ENCODE data around the gene UBL3. TPM values are rescaled to one million over a fixed set of nuclear protein-coding genes. Genes with fewer than 3 reads are reported as not detected.

UBL3 gene
- total RNA-seq, 1 donor from 2014 or later = 17.9 TPM

- DNase-seq (no peak), ATAC-seq (ENCODE audit: low read depth) (no peak)
- TF ChIP-seq CTCF (IDR thresholded peaks at IDR 0.05) = no peak
- H3K36me3 Mint-ChIP-seq (ENCODE audit: low read depth) = peaks cover 11% of the 10 kb centered on the region
- H3K9me3 Mint-ChIP-seq = no peaks in the 10 kb centered on the region
- peaks cover 46% of the 10 kb centered on the region for H3K4me1 Mint-ChIP-seq
- ChIA-PET CTCF (interaction anchor here (1.1 kb wide), 1 partner anchor 72 kb away, joined by 3 read pairs; no protein-coding TSS in a partner anchor), POLR2A (interaction anchor here (0.6 to 4.2 kb wide), 4 partner anchors 28 to 1351 kb away, joined by 3 to 34 read pairs (median 9); partner anchors contain the start of gene USPL1)
- no peaks in the 10 kb centered on the region for H3K27me3 Mint-ChIP-seq
- intact Hi-C loops (cut with micrococcal nuclease) = loop anchor here (1.0 kb wide), 1 partner anchor 1314 kb away; the partner anchor contains the start of gene HSPH1
- peak overlapping the region; percentile 84 for H3K4me3 Mint-ChIP-seq
- H3K27ac Mint-ChIP-seq = peak overlapping the region; percentile 61
Measured at GRCh38 chr13:29847501-29847983, 2.9 kb downstream of the UBL3 start.

GRCh38 chr13:29846475-29847256 is 3.8 kb downstream of the UBL3 start:
- CTCF ChIA-PET = interaction anchor here (0.6 to 1.4 kb wide), 6 partner anchors 11 to 737 kb away, joined by 3 to 5 read pairs (median 4); no protein-coding TSS in a partner anchor
- TF ChIP-seq CTCF (IDR thresholded peaks at IDR 0.05) = no peak
- ATAC-seq (ENCODE audit: low read depth) (no peak), DNase-seq (no peak)
- H3K27me3 Mint-ChIP-seq = no peaks in the 10 kb centered on the region
- intact Hi-C loops (cut with micrococcal nuclease) = loop anchor here (1.0 kb wide), 1 partner anchor 1315 kb away; the partner anchor contains the start of gene HSPH1
- peak overlapping the region; percentile 84 for H3K4me3 Mint-ChIP-seq
- no peaks in the 10 kb centered on the region for H3K9me3 Mint-ChIP-seq
- H3K4me1 Mint-ChIP-seq = peaks cover 53% of the 10 kb centered on the region
- POLR2A ChIA-PET = interaction anchor here (0.8 to 4.2 kb wide), 2 partner anchors 9 to 28 kb away, joined by 5 to 34 read pairs; no protein-coding TSS in a partner anchor
- peaks cover 11% of the 10 kb centered on the region for H3K36me3 Mint-ChIP-seq (ENCODE audit: low read depth)
- H3K27ac Mint-ChIP-seq = peak overlapping the region; percentile 6

GRCh38 chr13:29845440-29846056 is 4.9 kb downstream of the UBL3 start:
- CTCF ChIA-PET = interaction anchor here (0.5 to 1.5 kb wide), 6 partner anchors 10 to 566 kb away, joined by 3 to 7 read pairs (median 4); no protein-coding TSS in a partner anchor
- TF ChIP-seq CTCF (IDR thresholded peaks at IDR 0.05) = no peak
- ATAC-seq (ENCODE audit: low read depth) (no peak), DNase-seq (no peak)
- no peaks in the 10 kb centered on the region for H3K9me3 Mint-ChIP-seq
- intact Hi-C loops (cut with micrococcal nuclease) = no loop called here
- no peaks in the 10 kb centered on the region for H3K27me3 Mint-ChIP-seq
- no peak overlapping the region for H3K4me3 Mint-ChIP-seq
- H3K36me3 Mint-ChIP-seq (ENCODE audit: low read depth) = peaks cover 11% of the 10 kb centered on the region
- H3K27ac Mint-ChIP-seq = no peak overlapping the region
- peaks cover 58% of the 10 kb centered on the region for H3K4me1 Mint-ChIP-seq
- POLR2A ChIA-PET = interaction anchor here (0.6 kb wide), 1 partner anchor 1016 kb away, joined by 6 read pairs; no protein-coding TSS in a partner anchor

- Mint-ChIP-seq H3K27me3 (no peaks in the 10 kb centered on the region), H3K4me3 (no peak overlapping the region), H3K9me3 (no peaks in the 10 kb centered on the region), H3K36me3 (ENCODE audit: low read depth) (peaks cover 5% of the 10 kb centered on the region), H3K4me1 (peaks cover 63% of the 10 kb centered on the region), H3K27ac (no peak overlapping the region)
- CTCF ChIA-PET = interaction anchor here (1.0 to 1.5 kb wide), 4 partner anchors 9 to 270 kb away, joined by 3 to 7 read pairs (median 5); no protein-coding TSS in a partner anchor
- POLR2A ChIA-PET = no interaction called here
- TF ChIP-seq CTCF (IDR thresholded peaks at IDR 0.05) = no peak
- DNase-seq (no peak), ATAC-seq (ENCODE audit: low read depth) (no peak)
- intact Hi-C loops (cut with micrococcal nuclease) = no loop called here
Measured at GRCh38 chr13:29844441-29844840, 6.0 kb downstream of the UBL3 start.

Measured in activated B cell treated with CpG ODN at 0.5 μM for 24 hours (primary cell).